Astrocyte of the spinal cord (primary cell): ENCODE measurements around the gene ACY1.

ENCODE experiments used
- DNase-seq: peaks from one replicate; pipeline ENCODE4 v3.0.0; 2011; ENCODE audit warnings: low read depth, low spot score
- H3K4me3 ChIP-seq: 2 replicates; pipeline ENCODE4 v1.5.1; 2011; ENCODE audit warnings: low read depth, mild to moderate bottlenecking, low read length, moderate library complexity
- in situ Hi-C: cut with HindIII; loops from 2 replicates; pipeline ENCODE4 v1.10.0; 2017; ENCODE audit warnings: low sequenced_read_pairs
- TF ChIP-seq, protein P1 (sequence below): IDR thresholded peaks from 2 replicates; pipeline ENCODE4 v1.5.1; 2012; ENCODE audit warnings: low read depth, mild to moderate bottlenecking, low read length, inconsistent platforms

ACY1 gene

DNA sequence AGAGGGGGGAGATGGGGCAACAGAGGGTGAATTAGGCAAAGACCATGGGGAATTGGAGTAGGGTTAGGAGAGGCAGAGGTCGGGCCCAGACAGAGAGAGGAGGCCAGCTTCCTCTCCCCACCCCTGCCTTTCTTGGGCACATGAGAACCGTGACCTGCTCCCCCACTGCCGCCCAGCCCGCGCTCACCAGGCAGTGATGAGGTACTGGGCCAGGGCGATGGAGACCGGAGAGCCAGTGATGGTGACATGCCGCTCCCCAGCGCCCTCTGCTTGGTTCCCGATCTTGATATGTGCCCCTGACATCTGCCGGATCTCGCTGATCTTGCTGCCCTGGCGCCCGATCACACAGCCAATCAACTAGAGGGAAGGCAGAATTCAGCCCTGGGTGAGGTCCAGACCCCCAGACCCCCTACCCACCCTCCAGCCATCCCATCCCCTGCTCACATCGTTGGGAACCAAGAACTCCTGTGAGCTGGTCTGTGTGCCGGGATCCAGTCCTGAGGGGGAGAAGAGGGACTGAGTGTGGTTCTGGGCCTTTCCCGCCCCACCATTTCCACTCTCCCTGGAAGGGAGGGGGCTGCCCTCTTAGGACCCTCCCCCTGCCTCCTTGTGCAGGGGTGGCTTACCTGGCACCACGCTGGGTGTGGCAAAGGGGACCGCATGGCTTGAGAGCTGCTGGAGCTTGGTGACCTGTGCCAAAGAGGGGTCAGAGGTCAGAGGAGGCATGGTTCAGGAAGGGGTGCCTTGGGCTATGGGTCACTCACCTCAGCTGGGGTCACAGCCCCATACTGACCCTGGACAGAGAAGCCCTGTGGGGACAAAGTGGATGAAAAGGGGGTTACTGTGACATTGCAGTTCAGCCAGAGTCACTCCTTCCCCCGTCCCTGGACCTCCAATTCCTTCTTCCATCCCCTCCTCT, 24.5 kb upstream of the ACY1 start:
- H3K4me3 ChIP-seq, result no peak overlapping the region
- no peak for DNase-seq
- in situ Hi-C loops, result no loop called here
- TF ChIP-seq, protein P1, sequence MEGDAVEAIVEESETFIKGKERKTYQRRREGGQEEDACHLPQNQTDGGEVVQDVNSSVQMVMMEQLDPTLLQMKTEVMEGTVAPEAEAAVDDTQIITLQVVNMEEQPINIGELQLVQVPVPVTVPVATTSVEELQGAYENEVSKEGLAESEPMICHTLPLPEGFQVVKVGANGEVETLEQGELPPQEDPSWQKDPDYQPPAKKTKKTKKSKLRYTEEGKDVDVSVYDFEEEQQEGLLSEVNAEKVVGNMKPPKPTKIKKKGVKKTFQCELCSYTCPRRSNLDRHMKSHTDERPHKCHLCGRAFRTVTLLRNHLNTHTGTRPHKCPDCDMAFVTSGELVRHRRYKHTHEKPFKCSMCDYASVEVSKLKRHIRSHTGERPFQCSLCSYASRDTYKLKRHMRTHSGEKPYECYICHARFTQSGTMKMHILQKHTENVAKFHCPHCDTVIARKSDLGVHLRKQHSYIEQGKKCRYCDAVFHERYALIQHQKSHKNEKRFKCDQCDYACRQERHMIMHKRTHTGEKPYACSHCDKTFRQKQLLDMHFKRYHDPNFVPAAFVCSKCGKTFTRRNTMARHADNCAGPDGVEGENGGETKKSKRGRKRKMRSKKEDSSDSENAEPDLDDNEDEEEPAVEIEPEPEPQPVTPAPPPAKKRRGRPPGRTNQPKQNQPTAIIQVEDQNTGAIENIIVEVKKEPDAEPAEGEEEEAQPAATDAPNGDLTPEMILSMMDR, result no peak

DNA sequence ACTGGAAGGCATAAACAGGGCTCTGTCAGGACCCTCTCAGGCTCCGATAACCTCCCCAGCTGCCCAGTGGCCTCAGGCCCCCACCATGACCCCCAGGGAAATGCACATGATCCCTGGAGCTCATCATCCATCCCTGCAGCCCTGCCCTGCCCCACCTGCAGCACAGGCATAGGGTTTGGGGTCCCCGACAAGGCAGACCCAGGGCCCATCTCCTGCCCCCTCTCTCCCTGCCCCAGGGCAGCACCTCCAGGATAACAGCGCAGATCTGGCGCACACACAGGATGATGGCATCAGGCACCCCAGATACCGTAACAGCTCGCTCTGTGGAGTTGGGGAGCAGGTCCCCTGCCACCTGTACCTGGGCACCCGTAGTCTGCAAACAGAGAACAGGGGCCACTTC, 23.7 kb upstream of the ACY1 start:
- TF ChIP-seq, protein P1, result no peak
- in situ Hi-C loops, result no loop called here
- H3K4me3 ChIP-seq, result no peak overlapping the region
- DNase-seq, result no peak

DNA sequence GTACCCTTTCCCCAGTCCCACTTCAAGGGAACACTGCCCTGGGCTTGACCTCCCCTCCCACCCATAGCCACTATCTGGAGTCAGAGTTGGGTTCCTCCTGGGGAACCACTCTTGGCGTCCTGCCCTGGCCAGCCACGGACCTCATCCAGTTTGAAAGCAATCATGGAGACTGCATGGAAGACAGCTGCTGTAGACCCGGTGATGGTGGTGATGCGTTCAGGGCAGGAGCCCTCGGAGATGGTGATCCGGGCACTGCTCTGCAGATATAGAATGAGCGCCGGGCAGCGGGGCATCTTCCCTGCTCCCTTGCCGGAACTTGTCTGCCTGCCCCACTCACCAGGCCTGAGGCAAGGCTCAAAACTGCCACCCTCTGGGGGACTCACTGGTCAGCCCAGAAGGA, 22.9 kb upstream of the ACY1 start:
- TF ChIP-seq, protein P1, result no peak
- H3K4me3 ChIP-seq, result no peak overlapping the region
- no peak for DNase-seq
- in situ Hi-C loops, result no loop called here

DNA sequence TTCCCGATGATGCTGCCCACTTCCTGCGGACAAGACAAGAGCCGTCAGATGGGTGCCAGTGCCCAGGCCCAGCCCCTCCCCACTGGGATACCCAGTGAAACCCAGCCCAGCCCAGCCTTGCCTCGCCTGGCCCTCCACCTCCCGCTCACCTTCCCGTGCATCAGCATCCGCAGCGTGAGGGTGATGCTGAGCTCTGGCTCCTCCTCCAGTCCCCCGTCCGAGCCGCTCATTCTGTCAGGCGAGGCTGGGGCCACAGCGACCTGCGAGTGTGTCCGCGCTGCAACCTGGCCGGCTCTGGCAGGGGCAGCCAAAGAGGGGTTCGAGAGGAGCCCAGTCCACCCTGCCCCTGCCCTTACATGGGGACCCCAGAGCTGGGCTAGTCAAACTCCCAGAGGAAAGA, 22.3 kb upstream of the ACY1 start:
- H3K4me3 ChIP-seq, result no peak overlapping the region
- DNase-seq, result no peak
- in situ Hi-C loops, result no loop called here
- TF ChIP-seq, protein P1, result no peak

DNA sequence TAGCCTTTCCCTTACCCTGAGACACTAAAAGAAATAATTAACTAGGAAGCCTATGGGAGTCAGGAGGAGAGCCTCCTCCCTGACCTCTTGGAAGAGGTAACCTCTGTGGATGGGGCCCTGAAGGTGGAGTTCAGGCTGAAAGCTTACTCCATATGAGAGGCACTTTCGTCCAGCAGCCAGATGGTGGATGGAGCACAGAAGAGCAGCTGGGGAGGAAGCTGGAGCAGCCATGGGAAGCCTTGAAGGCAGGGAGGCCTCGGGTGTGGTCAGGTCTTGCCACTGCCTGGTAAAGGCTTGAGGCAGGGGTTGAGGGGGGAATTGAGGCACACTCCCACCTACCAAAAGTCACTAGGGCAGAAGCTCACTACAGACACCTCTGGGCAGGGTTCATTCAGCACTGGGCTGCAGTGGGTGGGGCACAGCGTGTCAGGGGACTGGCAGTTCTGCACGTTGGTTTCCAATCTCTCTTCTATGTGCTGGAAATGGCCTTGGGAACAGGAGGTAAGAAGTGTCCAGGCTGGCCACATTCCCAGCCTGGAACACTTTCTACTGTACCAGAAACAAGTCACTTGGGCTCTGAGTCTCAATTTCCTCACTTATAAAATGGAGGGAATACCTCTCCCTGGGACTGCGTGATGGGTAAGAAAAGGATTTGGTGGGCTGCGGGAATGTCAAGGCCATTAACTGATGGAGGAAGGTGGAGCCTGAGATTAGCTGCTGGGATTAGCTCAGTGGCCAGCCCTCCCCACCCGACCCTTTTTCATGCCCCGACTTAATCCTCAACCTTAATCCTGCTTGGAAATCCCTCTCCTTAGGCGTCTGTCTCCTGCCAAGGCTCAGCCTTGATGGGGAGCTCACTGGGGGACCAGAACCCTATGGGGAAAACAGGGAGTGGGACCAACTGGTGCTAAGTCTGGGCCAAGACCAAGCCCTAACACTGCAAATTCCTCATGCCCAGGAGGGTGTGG, 21.4 kb upstream of the ACY1 start:
- H3K4me3 ChIP-seq, result no peak overlapping the region
- in situ Hi-C loops, result no loop called here
- TF ChIP-seq, protein P1, result no peak
- DNase-seq, result no peak

DNA sequence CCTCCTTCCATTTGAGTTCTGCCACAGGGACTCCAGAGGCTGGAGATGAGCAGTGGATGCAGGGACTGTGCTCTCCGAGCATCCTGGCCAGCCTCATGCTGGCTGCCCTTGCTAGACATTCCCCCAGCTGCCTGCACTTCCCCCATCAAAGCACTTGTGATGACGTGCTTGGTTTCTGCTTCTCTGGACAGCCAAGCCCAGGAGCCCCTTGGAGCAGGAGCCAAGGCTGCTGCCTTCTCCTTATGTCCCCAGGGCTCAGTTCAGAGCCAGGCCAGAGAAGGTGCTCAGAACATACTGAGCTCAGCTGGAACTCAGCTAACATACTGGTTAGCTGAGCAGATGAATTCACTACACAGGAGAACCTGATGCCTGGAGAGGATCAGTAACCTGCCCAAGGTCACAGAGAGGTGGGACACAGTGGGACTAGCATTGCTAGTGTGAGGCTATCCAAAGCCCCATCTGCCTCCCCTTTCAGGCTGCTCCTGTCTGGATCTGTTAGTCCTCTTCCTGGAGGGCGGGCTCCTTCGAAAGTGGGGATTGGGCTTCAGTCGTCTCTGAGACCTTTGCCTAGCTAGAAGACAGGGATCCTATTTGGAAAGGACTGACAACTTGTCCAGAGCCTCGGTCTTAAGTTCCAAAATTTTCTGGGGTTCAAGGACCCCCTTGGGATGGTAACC, 20.3 kb upstream of the ACY1 start:
- no peak overlapping the region for H3K4me3 ChIP-seq
- no peak for DNase-seq
- in situ Hi-C loops, result no loop called here
- TF ChIP-seq, protein P1, result no peak
